ENCODE results near the gene GATA2.

GATA2 gene

GRCh38 chr3:128501431-128501830 is 8.4 kb upstream of the GATA2 start:
- no peak for DNase-seq

DNA sequence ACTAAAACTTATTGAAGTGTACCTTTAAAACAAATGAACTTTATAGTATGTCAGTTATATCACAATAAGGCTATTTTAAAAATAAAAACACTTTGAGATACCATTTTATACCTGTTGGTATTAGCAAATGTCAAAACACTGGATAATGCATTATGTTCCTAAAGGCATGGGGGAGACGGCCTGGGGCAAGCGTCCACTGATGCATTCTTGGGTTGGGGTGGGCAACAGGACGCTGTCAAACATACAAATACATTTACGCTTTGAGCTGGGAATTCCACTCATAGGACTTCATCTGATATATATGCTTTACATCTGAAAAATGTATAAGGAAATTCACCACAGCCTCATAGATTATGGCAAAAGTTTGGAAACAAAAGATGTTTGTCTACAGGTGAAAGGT is 7.6 kb upstream of the GATA2 start:
- no peak for DNase-seq

DNA sequence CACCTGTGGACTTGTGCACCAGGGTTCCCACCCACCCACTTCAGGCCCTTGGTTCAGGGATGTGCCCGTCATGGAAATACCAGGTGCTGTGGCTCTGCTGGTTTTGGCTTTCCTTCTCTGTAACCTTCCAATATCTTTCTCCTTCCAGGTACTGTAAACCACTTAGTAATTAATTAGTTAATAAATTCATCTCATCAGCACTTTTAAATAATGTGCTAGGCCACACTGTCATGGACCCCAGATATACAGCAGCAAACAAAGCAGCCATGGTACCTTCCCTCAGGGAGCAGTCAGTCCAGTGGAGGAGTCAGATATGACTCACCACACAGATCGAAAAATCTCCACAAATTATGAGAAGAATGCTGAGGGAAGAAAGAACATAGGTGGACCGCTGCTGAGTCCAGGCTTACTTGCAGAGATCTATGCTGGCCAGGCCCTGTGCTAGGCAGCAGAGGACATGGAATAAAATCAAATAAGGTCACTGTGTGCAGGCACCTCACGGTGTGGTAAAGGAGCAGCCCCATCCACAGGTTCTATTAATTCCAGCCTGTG is 6.8 kb upstream of the GATA2 start:
- DNase-seq, result no peak

DNA sequence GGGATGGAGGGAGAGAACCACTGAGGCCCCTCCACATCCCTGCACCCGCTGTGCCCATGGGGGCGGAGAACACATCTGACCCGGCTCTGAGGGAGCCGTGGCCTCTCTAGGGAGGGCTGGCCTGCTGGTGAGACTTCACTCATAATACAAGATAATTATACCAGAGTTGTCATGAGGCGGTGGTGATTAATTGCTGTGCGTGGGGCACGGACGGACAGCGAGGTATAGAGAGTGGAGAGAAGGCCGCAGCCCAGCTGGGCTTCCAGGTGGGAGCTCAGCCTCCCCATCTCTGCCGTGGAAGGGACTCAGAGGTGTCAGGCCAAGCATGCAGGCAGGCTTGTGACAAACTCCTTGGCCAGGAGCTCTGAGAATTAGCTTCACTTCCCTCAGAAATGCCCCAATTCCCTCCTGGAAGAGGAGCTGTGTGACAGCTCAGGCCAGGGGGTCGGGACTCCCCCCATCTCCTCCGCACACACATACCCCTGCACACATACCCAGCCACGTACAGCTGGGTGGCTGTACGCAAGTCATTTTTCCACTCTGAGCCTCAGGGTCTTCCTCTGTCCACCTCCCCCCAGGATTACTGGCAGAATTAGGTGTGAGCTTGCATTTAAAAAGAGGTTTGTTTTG is 6.0 kb upstream of the GATA2 start:
- DNase-seq, result no peak

DNA sequence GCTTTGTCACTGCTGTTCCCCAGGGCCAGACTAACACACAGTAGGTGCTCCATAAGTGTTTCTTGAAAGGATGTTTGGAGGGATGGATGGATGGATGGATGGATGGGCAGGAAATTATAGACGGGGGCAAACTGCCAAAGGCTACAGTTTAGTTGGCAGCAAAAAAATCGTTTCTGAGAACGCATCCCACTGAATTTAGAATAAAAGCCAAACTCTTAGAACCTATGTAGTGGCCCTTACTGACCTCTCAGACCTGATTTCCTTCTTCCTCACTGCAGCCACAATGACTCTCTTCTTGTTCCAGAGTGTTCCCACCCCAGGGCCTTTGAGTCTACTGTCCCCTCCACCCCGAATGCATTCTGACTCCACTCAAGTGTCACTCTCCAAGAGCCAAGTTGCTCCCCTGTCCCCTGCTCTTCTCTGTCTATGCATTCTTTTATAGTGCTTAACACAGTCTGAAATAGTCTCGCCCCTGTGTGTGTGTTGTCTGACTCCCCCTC is 5.2 kb upstream of the GATA2 start:
- no peak for DNase-seq

- peak; percentile 40 to 72 for DNase-seq
Observed at GRCh38 chr3:128497305-128498126, 4.5 kb upstream of the GATA2 start.

GRCh38 chr3:128496602-128497304 is 3.8 kb upstream of the GATA2 start:
- no peak for DNase-seq

GRCh38 chr3:128496019-128496601 is 3.1 kb upstream of the GATA2 start:
- no peak for DNase-seq

- DNase-seq, result no peak
Observed at GRCh38 chr3:128495435-128495970, 2.5 kb upstream of the GATA2 start.

DNA sequence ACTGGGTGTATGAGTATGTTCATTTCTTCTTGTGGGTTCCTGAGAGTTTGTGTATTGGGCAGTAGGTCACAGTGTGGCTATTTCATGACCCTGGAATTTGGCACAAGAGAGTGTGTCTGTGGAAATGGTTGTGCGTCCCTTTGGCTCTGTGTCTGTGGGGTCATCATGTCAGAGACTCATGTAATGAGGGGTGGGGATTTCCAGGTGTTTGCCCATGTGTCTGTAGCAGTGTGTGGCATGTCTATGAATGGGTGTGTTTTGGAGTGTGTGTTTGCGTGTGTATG is 1.3 kb upstream of the GATA2 start:
- DNase-seq, result no peak

DNA sequence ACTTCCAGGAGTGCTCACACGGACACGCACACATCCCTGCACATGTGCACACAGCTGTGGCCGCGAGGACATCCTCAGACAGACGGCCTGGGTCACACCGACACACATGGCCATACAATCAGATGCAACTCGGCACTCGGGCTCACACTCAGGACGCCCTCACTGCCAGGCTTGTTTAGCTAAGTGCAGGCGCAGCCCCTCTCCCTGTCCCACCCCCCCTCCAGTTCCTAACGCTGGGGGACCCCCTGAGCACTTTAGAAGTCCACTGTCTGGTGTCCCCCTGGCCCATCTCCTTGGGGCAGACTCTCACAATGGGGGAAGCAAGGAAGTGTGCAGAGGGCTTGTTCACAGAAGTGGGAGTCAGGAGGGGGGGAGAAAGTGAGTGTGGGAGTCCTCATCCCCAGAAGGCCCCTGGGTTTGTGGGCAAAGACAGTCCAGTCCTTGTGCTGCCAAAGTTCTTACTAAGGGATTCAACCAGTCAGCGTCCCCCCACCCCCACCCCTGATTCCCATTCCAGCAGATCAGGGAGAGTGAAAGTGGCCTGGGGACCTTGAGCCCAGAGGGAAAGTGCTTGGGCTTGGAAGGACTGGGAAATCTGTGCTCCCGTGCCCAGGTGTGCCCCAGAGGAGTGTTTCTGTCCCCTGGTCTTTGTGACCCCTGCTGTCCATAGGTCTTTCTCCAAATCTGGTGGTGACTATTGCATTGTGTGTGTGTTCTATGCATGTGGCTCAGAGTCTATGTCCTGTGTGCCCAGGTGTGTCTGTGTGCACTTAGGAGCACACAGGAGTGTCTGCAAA is 767 bp upstream of the GATA2 start:
- DNase-seq, result no peak

GRCh38 chr3:128491941-128492670 is 895 bp downstream of the GATA2 start:
- no peak for DNase-seq

- DNase-seq, result no peak
Observed at GRCh38 chr3:128491691-128491940, 1.4 kb downstream of the GATA2 start.

- DNase-seq, result no peak
Observed at GRCh38 chr3:128490915-128491690, 1.9 kb downstream of the GATA2 start.

DNA sequence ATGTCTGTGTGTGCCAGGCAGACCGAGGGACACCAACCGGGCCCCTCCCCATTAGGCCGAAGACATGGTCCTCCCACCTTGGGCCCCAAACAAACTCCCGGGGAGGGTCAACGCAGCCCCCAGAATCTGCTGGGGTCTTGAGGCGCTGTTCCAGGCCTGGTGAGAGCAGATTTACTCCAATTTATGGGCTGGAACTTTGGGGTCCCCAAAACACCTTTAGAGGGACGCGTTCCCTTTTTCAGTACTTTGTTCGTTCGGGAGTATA is 2.4 kb downstream of the GATA2 start:
- DNase-seq, result no peak

DNA sequence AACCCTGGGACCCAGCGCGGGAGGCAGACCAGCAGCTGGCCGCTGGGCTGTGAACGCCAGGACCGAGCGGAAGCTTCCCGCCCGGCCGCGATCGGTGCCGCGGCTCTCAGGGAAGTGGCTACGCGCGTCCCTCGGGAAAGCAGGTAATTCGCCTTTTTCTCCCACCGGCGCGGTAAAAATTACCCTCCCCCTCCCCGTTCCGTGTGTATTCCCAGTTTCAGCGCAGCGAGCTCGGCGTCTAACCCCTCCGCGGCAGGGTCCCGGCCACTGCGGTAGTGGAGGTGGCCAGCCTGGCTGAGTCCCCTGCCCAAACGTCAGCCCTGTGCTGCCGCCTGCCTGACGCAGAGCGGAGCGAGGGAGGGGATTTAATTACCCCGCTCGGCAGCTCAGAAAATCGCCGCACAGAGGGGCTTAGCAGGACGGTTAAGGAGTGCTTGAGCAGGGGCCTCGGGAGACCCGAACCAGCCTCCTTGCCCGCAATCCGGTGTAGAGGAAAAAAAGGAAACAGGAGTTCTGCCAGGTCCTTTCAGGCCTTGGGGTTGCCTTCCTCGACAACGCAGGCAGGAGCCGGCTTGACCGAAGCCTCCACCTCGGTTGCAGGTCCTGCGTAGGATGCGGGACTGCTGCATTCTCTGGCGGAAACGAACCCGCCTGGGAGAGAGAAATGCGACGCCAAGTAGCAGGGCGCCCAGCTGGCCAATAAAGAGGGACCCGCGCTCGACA is 2.9 kb downstream of the GATA2 start:
- DNase-seq, result no peak

DNA sequence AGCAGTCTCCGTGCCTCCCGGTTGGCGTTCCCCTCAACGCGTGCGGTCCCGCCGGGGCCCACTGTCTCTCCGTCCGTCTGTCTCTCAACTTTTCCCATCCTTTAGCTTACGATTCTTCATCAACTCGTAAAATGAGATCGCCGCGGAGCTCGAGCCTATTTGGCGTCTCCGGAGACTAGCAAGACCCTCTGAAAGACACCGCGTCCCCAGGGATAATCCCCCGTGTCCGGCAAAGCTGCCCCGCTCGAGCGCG is 3.4 kb downstream of the GATA2 start:
- no peak for DNase-seq

DNA sequence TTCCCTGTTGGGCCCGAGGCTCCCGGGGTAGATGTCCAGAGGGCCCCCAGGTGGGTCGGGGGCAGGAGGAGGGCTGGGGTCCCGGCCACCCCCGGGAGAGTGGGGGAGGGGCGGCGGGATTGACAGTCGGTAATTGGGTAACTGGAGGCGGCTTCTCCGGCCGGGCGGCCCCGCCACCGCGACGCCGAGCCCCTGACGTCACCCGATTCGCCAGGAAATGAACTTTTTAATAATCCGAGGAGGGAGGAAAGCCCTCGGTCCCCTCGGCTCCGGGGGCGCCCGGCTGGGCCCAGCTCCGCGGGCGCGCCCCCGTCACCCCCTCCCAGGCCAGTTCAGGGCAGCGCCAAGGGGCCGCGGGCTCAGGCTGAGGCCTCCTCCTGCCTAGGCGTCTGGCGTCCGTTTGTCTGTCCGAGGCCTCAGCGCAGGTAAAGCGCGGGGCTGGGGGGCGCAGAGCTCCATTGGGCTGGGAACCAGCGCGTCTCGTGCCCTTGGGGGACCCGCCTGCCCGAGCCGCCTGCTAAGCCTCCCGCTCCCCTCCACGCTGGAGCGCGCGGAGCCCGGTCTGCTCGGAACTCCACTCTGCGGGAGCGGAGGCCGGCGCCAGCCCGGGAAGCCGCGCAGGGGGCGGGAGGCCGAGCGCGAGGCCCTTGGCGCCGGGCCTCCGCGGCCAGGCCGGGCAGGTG is 3.9 kb downstream of the GATA2 start:
- DNase-seq, result no peak

DNA sequence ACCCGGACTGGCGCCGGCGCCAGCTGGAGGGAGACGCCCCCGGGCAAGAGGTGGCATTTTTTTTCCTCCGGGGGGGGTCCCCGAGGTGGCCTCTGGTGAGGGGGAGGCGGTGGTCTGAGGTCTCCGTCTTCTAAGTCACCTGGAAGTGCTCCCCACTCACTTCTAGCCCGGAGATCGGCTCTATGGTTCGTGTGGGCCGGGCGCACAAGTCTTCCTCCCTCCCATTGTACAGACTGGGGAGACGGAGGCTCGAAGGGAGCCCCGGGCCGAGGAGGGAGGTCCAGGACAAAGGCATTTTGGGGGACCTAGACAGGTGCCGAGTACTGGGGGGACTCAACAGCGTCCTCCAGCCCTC is 4.4 kb downstream of the GATA2 start:
- DNase-seq, result no peak
